ENCODE measurements around the gene NCL.
"Not testable (repeated sequence)": the region's sequence is repeated elsewhere in the genome, so short reads cannot be mapped to it uniquely, and the experiment has no call there.

Gene NCL

GRCh38 chr2:231456295-231457004, 7.8 kb downstream of the NCL start:
- Histone ChIP-seq H3K27me3 (ENCODE audit: insufficient read depth, low read length) (no peaks in the 10 kb centered on the region), H3K36me3 (ENCODE audit: insufficient read depth, low read length) (peaks cover 78% of the 10 kb centered on the region), H3K79me2 (ENCODE audit: control insufficient read depth, insufficient read depth, low read length, unreplicated experiment) (peaks cover 30% of the 10 kb centered on the region), H3K4me3 (ENCODE audit: low read depth, low read length) (no peak overlapping the region), H3K27ac (ENCODE audit: low read depth, low read length) (no peak overlapping the region), H2AFZ (ENCODE audit: low read length, unreplicated experiment) (no peak overlapping the region), H3K4me1 (ENCODE audit: control insufficient read depth, insufficient read depth, low read length, unreplicated experiment) (peaks cover 3% of the 10 kb centered on the region)

- H3K36me3 ChIP-seq (ENCODE audit: insufficient read depth, low read length): peaks cover 76% of the 10 kb centered on the region
- H3K27me3 ChIP-seq (ENCODE audit: insufficient read depth, low read length): no peaks in the 10 kb centered on the region
- no peak overlapping the region for H3K4me3 ChIP-seq (ENCODE audit: low read depth, low read length)
- no peaks in the 10 kb centered on the region for H3K4me1 ChIP-seq (ENCODE audit: control insufficient read depth, insufficient read depth, low read length, unreplicated experiment)
- no peak overlapping the region for H3K27ac ChIP-seq (ENCODE audit: low read depth, low read length)
- peaks cover 25% of the 10 kb centered on the region for H3K79me2 ChIP-seq (ENCODE audit: control insufficient read depth, insufficient read depth, low read length, unreplicated experiment)
- no peak overlapping the region for H2AFZ ChIP-seq (ENCODE audit: low read length, unreplicated experiment)
These were observed 8.4 kb downstream of the NCL start for GRCh38 chr2:231455890-231456289.

- H3K4me3 ChIP-seq (ENCODE audit: low read depth, low read length): no peak overlapping the region
- H2AFZ ChIP-seq (ENCODE audit: low read length, unreplicated experiment): no peak overlapping the region
- no peak overlapping the region for H3K27ac ChIP-seq (ENCODE audit: low read depth, low read length)
- H3K27me3 ChIP-seq (ENCODE audit: insufficient read depth, low read length): no peaks in the 10 kb centered on the region
- peaks cover 18% of the 10 kb centered on the region for H3K79me2 ChIP-seq (ENCODE audit: control insufficient read depth, insufficient read depth, low read length, unreplicated experiment)
- peaks cover 70% of the 10 kb centered on the region for H3K36me3 ChIP-seq (ENCODE audit: insufficient read depth, low read length)
- no peaks in the 10 kb centered on the region for H3K4me1 ChIP-seq (ENCODE audit: control insufficient read depth, insufficient read depth, low read length, unreplicated experiment)
These were observed 9.1 kb downstream of the NCL start for GRCh38 chr2:231455222-231455621.

- H3K27me3 ChIP-seq (ENCODE audit: insufficient read depth, low read length): no peaks in the 10 kb centered on the region
- H3K36me3 ChIP-seq (ENCODE audit: insufficient read depth, low read length): peaks cover 63% of the 10 kb centered on the region
- peaks cover 14% of the 10 kb centered on the region for H3K79me2 ChIP-seq (ENCODE audit: control insufficient read depth, insufficient read depth, low read length, unreplicated experiment)
- no peak overlapping the region for H3K27ac ChIP-seq (ENCODE audit: low read depth, low read length)
- H3K4me1 ChIP-seq (ENCODE audit: control insufficient read depth, insufficient read depth, low read length, unreplicated experiment): no peaks in the 10 kb centered on the region
- H2AFZ ChIP-seq (ENCODE audit: low read length, unreplicated experiment): no peak overlapping the region
- no peak overlapping the region for H3K4me3 ChIP-seq (ENCODE audit: low read depth, low read length)
These were observed 9.9 kb downstream of the NCL start for GRCh38 chr2:231454361-231454791.

GRCh38 chr2:231452799-231453508, 11.3 kb downstream of the NCL start:
- Histone ChIP-seq H2AFZ (ENCODE audit: low read length, unreplicated experiment) (no peak overlapping the region), H3K27me3 (ENCODE audit: insufficient read depth, low read length) (no peaks in the 10 kb centered on the region), H3K4me1 (ENCODE audit: control insufficient read depth, insufficient read depth, low read length, unreplicated experiment) (no peaks in the 10 kb centered on the region), H3K36me3 (ENCODE audit: insufficient read depth, low read length) (peaks cover 49% of the 10 kb centered on the region), H3K4me3 (ENCODE audit: low read depth, low read length) (no peak overlapping the region), H3K27ac (ENCODE audit: low read depth, low read length) (no peak overlapping the region), H3K79me2 (ENCODE audit: control insufficient read depth, insufficient read depth, low read length, unreplicated experiment) (peaks cover under 1% of the 10 kb centered on the region)

- no peaks in the 10 kb centered on the region for H3K27me3 ChIP-seq (ENCODE audit: insufficient read depth, low read length)
- H3K27ac ChIP-seq (ENCODE audit: low read depth, low read length): no peak overlapping the region
- H3K36me3 ChIP-seq (ENCODE audit: insufficient read depth, low read length): peaks cover 25% of the 10 kb centered on the region; the same call in 1 of the 2 replicates
- H2AFZ ChIP-seq (ENCODE audit: low read length, unreplicated experiment): no peak overlapping the region
- H3K4me3 ChIP-seq (ENCODE audit: low read depth, low read length): no peak overlapping the region
- no peaks in the 10 kb centered on the region for H3K79me2 ChIP-seq (ENCODE audit: control insufficient read depth, insufficient read depth, low read length, unreplicated experiment)
- no peaks in the 10 kb centered on the region for H3K4me1 ChIP-seq (ENCODE audit: control insufficient read depth, insufficient read depth, low read length, unreplicated experiment)
These were observed 13.7 kb downstream of the NCL start for GRCh38 chr2:231450548-231450989.

GRCh38 chr2:231449503-231450054, 14.7 kb downstream of the NCL start:
- H3K36me3 ChIP-seq (ENCODE audit: insufficient read depth, low read length): peaks cover 16% of the 10 kb centered on the region; the same call in 1 of the 2 replicates
- no peaks in the 10 kb centered on the region for H3K27me3 ChIP-seq (ENCODE audit: insufficient read depth, low read length)
- H3K4me3 ChIP-seq (ENCODE audit: low read depth, low read length): no peak overlapping the region
- no peaks in the 10 kb centered on the region for H3K79me2 ChIP-seq (ENCODE audit: control insufficient read depth, insufficient read depth, low read length, unreplicated experiment)
- H3K4me1 ChIP-seq (ENCODE audit: control insufficient read depth, insufficient read depth, low read length, unreplicated experiment): no peaks in the 10 kb centered on the region
- no peak overlapping the region for H3K27ac ChIP-seq (ENCODE audit: low read depth, low read length)
- H2AFZ ChIP-seq (ENCODE audit: low read length, unreplicated experiment): no peak overlapping the region

- Histone ChIP-seq H3K79me2 (ENCODE audit: control insufficient read depth, insufficient read depth, low read length, unreplicated experiment) (no peaks in the 10 kb centered on the region), H3K27ac (ENCODE audit: low read depth, low read length) (no peak overlapping the region), H3K36me3 (ENCODE audit: insufficient read depth, low read length) (no peaks in the 10 kb centered on the region), H2AFZ (ENCODE audit: low read length, unreplicated experiment) (no peak overlapping the region), H3K27me3 (ENCODE audit: insufficient read depth, low read length) (no peaks in the 10 kb centered on the region), H3K4me3 (ENCODE audit: low read depth, low read length) (no peak overlapping the region), H3K4me1 (ENCODE audit: control insufficient read depth, insufficient read depth, low read length, unreplicated experiment) (no peaks in the 10 kb centered on the region)
These were observed 27.3 kb downstream of the NCL start for GRCh38 chr2:231436957-231437356.

GRCh38 chr2:231433990-231434389, 30.3 kb downstream of the NCL start:
- no peak overlapping the region for H3K4me3 ChIP-seq (ENCODE audit: low read depth, low read length)
- H3K36me3 ChIP-seq (ENCODE audit: insufficient read depth, low read length): no peaks in the 10 kb centered on the region
- H3K4me1 ChIP-seq (ENCODE audit: control insufficient read depth, insufficient read depth, low read length, unreplicated experiment): no peaks in the 10 kb centered on the region
- H3K27me3 ChIP-seq (ENCODE audit: insufficient read depth, low read length): no peaks in the 10 kb centered on the region
- peak overlapping the region; percentile 55 for H2AFZ ChIP-seq (ENCODE audit: low read length, unreplicated experiment)
- no peak overlapping the region for H3K27ac ChIP-seq (ENCODE audit: low read depth, low read length)
- H3K79me2 ChIP-seq (ENCODE audit: control insufficient read depth, insufficient read depth, low read length, unreplicated experiment): no peaks in the 10 kb centered on the region

- H3K79me2 ChIP-seq (ENCODE audit: control insufficient read depth, insufficient read depth, low read length, unreplicated experiment): no peaks in the 10 kb centered on the region
- no peak overlapping the region for H3K27ac ChIP-seq (ENCODE audit: low read depth, low read length)
- H3K27me3 ChIP-seq (ENCODE audit: insufficient read depth, low read length): no peaks in the 10 kb centered on the region
- H3K4me1 ChIP-seq (ENCODE audit: control insufficient read depth, insufficient read depth, low read length, unreplicated experiment): no peaks in the 10 kb centered on the region
- H3K4me3 ChIP-seq (ENCODE audit: low read depth, low read length): no peak overlapping the region
- H3K36me3 ChIP-seq (ENCODE audit: insufficient read depth, low read length): no peaks in the 10 kb centered on the region
- H2AFZ ChIP-seq (ENCODE audit: low read length, unreplicated experiment): no peak overlapping the region
These were observed 32.7 kb downstream of the NCL start for GRCh38 chr2:231431606-231432005.

GRCh38 chr2:231430437-231430836, 33.8 kb downstream of the NCL start:
- H3K27me3 ChIP-seq (ENCODE audit: insufficient read depth, low read length); H2AFZ ChIP-seq (ENCODE audit: low read length, unreplicated experiment); H3K79me2 ChIP-seq (ENCODE audit: control insufficient read depth, insufficient read depth, low read length, unreplicated experiment); H3K27ac ChIP-seq (ENCODE audit: low read depth, low read length); H3K36me3 ChIP-seq (ENCODE audit: insufficient read depth, low read length); H3K4me1 ChIP-seq (ENCODE audit: control insufficient read depth, insufficient read depth, low read length, unreplicated experiment); H3K4me3 ChIP-seq (ENCODE audit: low read depth, low read length): not testable (repeated sequence)

All from ACC112 (cell line).